NB4 (cell line): Measurements from ENCODE around the gene ARHGAP26.

Experiments
- CTCF ChIP-seq: IDR thresholded peaks from one replicate; pipeline ENCODE4 v1.5.1; 2012; ENCODE audit warnings: low read depth, low read length
- MAX ChIP-seq: IDR thresholded peaks from 2 replicates; pipeline ENCODE4 v1.6.1; 2011; ENCODE audit warnings: low read depth, low read length
- MYC ChIP-seq: IDR thresholded peaks from 2 replicates; pipeline ENCODE4 v1.6.1; 2011; ENCODE audit warnings: low read depth, low read length
- POLR2A ChIP-seq: IDR thresholded peaks from 2 replicates; pipeline ENCODE4 v1.6.1; 2011; ENCODE audit warnings: mild to moderate bottlenecking; ENCODE audit not compliant: insufficient read length; ENCODE audit errors: extremely low read depth

- TF ChIP-seq CTCF (no peak), POLR2A (no peak), MAX (no peak), MYC (no peak)
These were observed 102.0 kb downstream of the ARHGAP26 start for GRCh38 chr5:142872217-142872616.
